Neutrophil (primary cell): ENCODE results near the gene KNDC1.

ENCODE experiments used
- H3K27ac ChIP-seq: fragments of 200-600 bp; sonication (generic); 2 replicates; pipeline ENCODE4 v1.5.1; 2016; ENCODE audit warnings: mild to moderate bottlenecking, moderate library complexity
- H3K27me3 ChIP-seq: fragments of 200-600 bp; sonication (generic); 2 replicates; pipeline ENCODE4 v1.6.0; 2016; ENCODE audit warnings: mild to moderate bottlenecking
- H3K36me3 ChIP-seq: fragments of 200-600 bp; sonication (generic); 2 replicates; pipeline ENCODE4 v1.5.1; 2017
- H3K4me1 ChIP-seq, 2 experiments: fragments of 200-600 bp in 1 of 2; sonication (generic) in 1 of 2; 1 replicate in 1 of 2; 2 replicates in 1 of 2; pipeline versions ENCODE4 v1.5.1 to v1.6.1; 2013 to 2016; ENCODE audit warnings: low read depth in 1 of 2, low read length in 1 of 2, mild to moderate bottlenecking in 1 of 2, moderate library complexity in 1 of 2; ENCODE audit not compliant: control insufficient read depth in 1 of 2, insufficient read depth in 1 of 2
- H3K4me3 ChIP-seq, 2 experiments: fragments of 200-600 bp in 1 of 2; sonication (generic) in 1 of 2; 1 replicate in 1 of 2; 2 replicates in 1 of 2; pipeline ENCODE4 v1.5.1; 2013 to 2016; ENCODE audit warnings: low read depth in 1 of 2, low read length in 1 of 2, mild to moderate bottlenecking in 1 of 2, moderate library complexity in 1 of 2
- H3K9me3 ChIP-seq: fragments of 200-600 bp; sonication (generic); 2 replicates; pipeline ENCODE4 v1.5.1; 2016
- CTCF ChIP-seq: fragments of 200-600 bp; sonication (generic); IDR thresholded peaks from 2 replicates; pipeline ENCODE4 v1.5.1; 2016; ENCODE audit warnings: antibody characterized with exemption

KNDC1 gene

GRCh38 chr10:133206356-133207040, 46.5 kb downstream of the KNDC1 start:
- no peak for TF ChIP-seq CTCF
- Histone ChIP-seq H3K9me3 (no peaks in the 10 kb centered on the region), H3K4me3 (no peak overlapping the region), H3K27ac (no peak overlapping the region), H3K36me3 (no peaks in the 10 kb centered on the region), H3K4me1 (no peaks in the 10 kb centered on the region), H3K27me3 (no peaks in the 10 kb centered on the region)

- H3K27ac ChIP-seq = no peak overlapping the region
- H3K9me3 ChIP-seq = no peaks in the 10 kb centered on the region
- H3K36me3 ChIP-seq = no peaks in the 10 kb centered on the region
- no peak for TF ChIP-seq CTCF
- no peak overlapping the region for H3K4me3 ChIP-seq
- H3K27me3 ChIP-seq = no peaks in the 10 kb centered on the region
- no peaks in the 10 kb centered on the region for H3K4me1 ChIP-seq
Observed at GRCh38 chr10:133207041-133207600, 47.1 kb downstream of the KNDC1 start.

- Histone ChIP-seq H3K27ac (no peak overlapping the region), H3K4me1 (no peaks in the 10 kb centered on the region), H3K4me3 (no peak overlapping the region), H3K27me3 (no peaks in the 10 kb centered on the region), H3K36me3 (no peaks in the 10 kb centered on the region), H3K9me3 (no peaks in the 10 kb centered on the region)
- TF ChIP-seq CTCF = no peak
Observed at GRCh38 chr10:133207627-133208026, 47.6 kb downstream of the KNDC1 start.

GRCh38 chr10:133208466-133208865, 48.4 kb downstream of the KNDC1 start:
- Histone ChIP-seq H3K4me3 (no peak overlapping the region), H3K9me3 (no peaks in the 10 kb centered on the region), H3K27ac (no peak overlapping the region), H3K27me3 (no peaks in the 10 kb centered on the region), H3K4me1 (no peaks in the 10 kb centered on the region), H3K36me3 (no peaks in the 10 kb centered on the region)
- TF ChIP-seq CTCF = no peak

GRCh38 chr10:133209117-133209516, 49.1 kb downstream of the KNDC1 start:
- H3K9me3 ChIP-seq = no peaks in the 10 kb centered on the region
- no peak overlapping the region for H3K4me3 ChIP-seq
- no peaks in the 10 kb centered on the region for H3K27me3 ChIP-seq
- H3K27ac ChIP-seq = no peak overlapping the region
- H3K36me3 ChIP-seq = no peaks in the 10 kb centered on the region
- no peak for TF ChIP-seq CTCF
- no peaks in the 10 kb centered on the region for H3K4me1 ChIP-seq
